ENCODE data around the gene VAPA.

GRCh38 chr18:9922592-9923311, 8.9 kb downstream of the VAPA start:
- no peak for TF ChIP-seq SIN3A (IDR thresholded peaks at IDR 0.05; ENCODE audit: borderline replicate concordance in 2 of 2, control insufficient read depth in 1 of 2, low read depth in 2 of 2, low read length in 2 of 2)
- no peak for TF ChIP-seq EZH2 (IDR thresholded peaks at IDR 0.05; ENCODE audit: borderline replicate concordance, low read depth, low read length)
- TF ChIP-seq EP400 (IDR thresholded peaks at IDR 0.05): no peak
- TF ChIP-seq CTCF (IDR thresholded peaks at IDR 0.05 in 2 of 3, conservative IDR thresholded peaks at IDR 0.05 in 1 of 3; ENCODE audit: insufficient read depth in 2 of 3, low read depth in 1 of 3, low read length in 3 of 3): no peak
- no peak for TF ChIP-seq ZNF740 (CRISPR knock-in tag; IDR thresholded peaks at IDR 0.05)
- no peak for TF ChIP-seq ZNF740 (tag; IDR thresholded peaks at IDR 0.05)
- no peak for TF ChIP-seq ILF3 (IDR thresholded peaks at IDR 0.05; ENCODE audit: borderline replicate concordance)
- TF ChIP-seq ZNF24 (IDR thresholded peaks at IDR 0.05): no peak
- TF ChIP-seq WHSC1 (IDR thresholded peaks at IDR 0.05; ENCODE audit: low read length): no peak
- no peak for TF ChIP-seq JUND (IDR thresholded peaks at IDR 0.05; ENCODE audit: borderline replicate concordance, low read depth, low read length)
- TF ChIP-seq JUND (tag; IDR thresholded peaks at IDR 0.05; ENCODE audit: borderline replicate concordance, low read depth, low read length): no peak
